NB4 (cell line): ENCODE data around the gene FBXL17.
A peak's percentile ranks its signal among the peaks of the same experiment; 100 is the strongest.

Experiments used
- DNase-seq: peaks from one replicate; pipeline ENCODE4 v3.0.0; 2010; ENCODE audit warnings: low read depth
- H3K4me3 ChIP-seq: one replicate; pipeline ENCODE4 v1.5.1; 2011; ENCODE audit warnings: mild to moderate bottlenecking, low read depth, low read length, moderate library complexity
- MYC ChIP-seq: IDR thresholded peaks from 2 replicates; pipeline ENCODE4 v1.6.1; 2011; ENCODE audit warnings: low read depth, low read length
- POLR2A ChIP-seq: IDR thresholded peaks from 2 replicates; pipeline ENCODE4 v1.6.1; 2011; ENCODE audit warnings: mild to moderate bottlenecking; ENCODE audit not compliant: insufficient read length; ENCODE audit errors: extremely low read depth
- TF ChIP-seq, protein P1 (sequence below): IDR thresholded peaks from 2 replicates; pipeline ENCODE4 v1.6.1; 2011; ENCODE audit warnings: low read depth, low read length
- TF ChIP-seq, protein P2 (sequence below): IDR thresholded peaks from one replicate; pipeline ENCODE4 v1.5.1; 2012; ENCODE audit warnings: low read depth, low read length

Gene FBXL17

DNA sequence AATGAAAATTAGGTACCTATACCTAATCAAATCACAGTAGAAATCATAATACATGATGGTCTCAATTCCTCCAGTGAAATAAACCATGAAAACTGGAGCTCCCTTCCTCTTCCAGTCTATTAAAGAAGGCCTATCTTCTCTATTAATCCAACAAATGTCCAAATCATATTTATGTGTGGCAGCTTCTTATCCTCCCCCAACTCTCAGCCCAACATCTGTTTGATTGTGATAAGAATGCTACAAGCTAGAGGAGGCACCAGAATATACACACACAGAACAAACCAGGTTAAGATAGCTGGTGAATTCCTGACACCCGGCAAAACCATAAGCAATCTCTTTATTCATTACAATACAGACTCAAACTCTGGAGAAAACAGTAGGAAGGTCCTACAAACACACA is 110.8 kb downstream of the FBXL17 start:
- H3K4me3 ChIP-seq = no peak overlapping the region
- DNase-seq = no peak
- TF ChIP-seq POLR2A = no peak
- TF ChIP-seq MYC = no peak
- TF ChIP-seq, protein P1, sequence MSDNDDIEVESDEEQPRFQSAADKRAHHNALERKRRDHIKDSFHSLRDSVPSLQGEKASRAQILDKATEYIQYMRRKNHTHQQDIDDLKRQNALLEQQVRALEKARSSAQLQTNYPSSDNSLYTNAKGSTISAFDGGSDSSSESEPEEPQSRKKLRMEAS = no peak
- TF ChIP-seq, protein P2, sequence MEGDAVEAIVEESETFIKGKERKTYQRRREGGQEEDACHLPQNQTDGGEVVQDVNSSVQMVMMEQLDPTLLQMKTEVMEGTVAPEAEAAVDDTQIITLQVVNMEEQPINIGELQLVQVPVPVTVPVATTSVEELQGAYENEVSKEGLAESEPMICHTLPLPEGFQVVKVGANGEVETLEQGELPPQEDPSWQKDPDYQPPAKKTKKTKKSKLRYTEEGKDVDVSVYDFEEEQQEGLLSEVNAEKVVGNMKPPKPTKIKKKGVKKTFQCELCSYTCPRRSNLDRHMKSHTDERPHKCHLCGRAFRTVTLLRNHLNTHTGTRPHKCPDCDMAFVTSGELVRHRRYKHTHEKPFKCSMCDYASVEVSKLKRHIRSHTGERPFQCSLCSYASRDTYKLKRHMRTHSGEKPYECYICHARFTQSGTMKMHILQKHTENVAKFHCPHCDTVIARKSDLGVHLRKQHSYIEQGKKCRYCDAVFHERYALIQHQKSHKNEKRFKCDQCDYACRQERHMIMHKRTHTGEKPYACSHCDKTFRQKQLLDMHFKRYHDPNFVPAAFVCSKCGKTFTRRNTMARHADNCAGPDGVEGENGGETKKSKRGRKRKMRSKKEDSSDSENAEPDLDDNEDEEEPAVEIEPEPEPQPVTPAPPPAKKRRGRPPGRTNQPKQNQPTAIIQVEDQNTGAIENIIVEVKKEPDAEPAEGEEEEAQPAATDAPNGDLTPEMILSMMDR = no peak

DNA sequence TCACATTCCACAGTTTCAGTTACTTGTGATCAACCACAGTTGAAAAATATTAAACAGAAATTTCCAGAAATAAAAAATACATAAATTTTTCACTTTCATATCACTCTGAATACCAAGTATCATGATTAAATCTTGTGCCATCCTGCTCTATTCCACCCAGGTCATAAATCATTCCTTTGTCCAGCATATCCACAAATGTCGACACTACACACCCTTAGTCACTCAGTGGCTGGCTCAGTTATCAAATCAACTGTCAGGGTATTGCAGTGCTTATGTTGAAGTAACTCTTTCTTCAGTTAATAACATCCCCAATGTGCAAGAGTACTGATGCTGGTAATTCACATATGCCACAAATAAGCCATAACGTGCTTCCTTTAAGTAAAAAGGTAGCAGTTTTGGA is 115.7 kb downstream of the FBXL17 start:
- H3K4me3 ChIP-seq = no peak overlapping the region
- no peak for TF ChIP-seq MYC
- TF ChIP-seq, protein P1 = no peak
- TF ChIP-seq POLR2A = no peak
- TF ChIP-seq, protein P2 = no peak
- peak; percentile 4 for DNase-seq

DNA sequence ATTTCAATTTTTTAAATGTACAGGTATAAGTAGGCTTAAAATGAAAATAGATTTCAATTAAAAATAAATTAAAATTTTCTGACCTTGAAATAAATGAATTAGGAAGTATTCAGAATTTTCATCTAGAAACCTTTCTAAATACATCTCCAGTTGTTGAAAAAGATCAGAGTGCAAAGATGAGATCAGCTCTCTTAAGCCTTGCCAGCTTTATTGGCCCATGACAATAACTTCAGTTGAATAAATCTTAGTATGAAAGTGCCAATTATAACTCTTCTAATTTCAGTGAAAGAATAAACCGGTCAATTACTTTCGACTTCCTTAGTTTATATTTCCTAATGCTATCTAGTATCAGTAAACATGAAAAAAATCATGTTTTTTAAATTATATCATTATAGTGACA is 117.4 kb downstream of the FBXL17 start:
- DNase-seq = no peak
- TF ChIP-seq, protein P1 = no peak
- TF ChIP-seq MYC (no peak), POLR2A (no peak)
- TF ChIP-seq, protein P2 = no peak
- H3K4me3 ChIP-seq = no peak overlapping the region

DNA sequence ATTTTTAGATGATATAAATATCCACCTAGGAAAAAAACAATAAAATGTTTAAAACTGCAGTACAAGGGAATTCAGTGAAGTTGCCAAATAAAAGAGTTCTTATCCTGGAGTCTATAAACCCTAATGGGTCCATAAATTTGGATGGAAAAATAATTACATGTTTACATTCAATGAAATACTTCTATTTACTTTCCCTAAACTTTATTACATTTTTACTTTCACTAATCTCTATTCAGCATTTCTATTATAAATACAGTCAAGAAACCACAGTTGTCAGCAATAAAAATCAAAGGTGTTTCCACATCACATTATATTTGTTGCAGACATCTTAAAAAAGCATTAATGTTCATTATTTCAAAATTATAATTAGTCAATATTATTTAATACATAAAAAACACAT is 118.6 kb downstream of the FBXL17 start:
- TF ChIP-seq, protein P2 = no peak
- TF ChIP-seq POLR2A (no peak), MYC (no peak)
- no peak for DNase-seq

DNA sequence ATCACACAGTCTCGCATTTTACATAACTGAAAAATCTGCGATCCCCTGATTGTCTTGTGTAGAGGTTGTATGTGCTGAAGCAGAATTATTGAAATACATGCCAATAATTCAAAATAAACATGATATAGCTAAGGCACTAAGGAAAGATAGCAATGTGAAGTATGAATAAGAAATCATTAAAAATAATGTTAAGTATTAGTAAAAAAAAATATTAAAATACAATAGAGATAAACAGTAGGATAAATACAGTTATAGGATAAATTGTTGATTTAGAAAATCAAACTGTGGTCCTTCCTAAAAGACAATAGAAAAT is 121.1 kb downstream of the FBXL17 start:
- DNase-seq = no peak
- TF ChIP-seq, protein P1 = no peak
- TF ChIP-seq MYC (no peak), POLR2A (no peak)
- TF ChIP-seq, protein P2 = no peak
- no peak overlapping the region for H3K4me3 ChIP-seq

More for the DNA sequence above, 118.6 kb downstream of the FBXL17 start:
- H3K4me3 ChIP-seq = no peak overlapping the region
